LHCN-M2 (cell line): ENCODE data around the gene EXOC4. TPM values are rescaled to one million over a fixed set of nuclear protein-coding genes. Genes with fewer than 3 reads are reported as not detected.

Experiments
- DNase-seq: peaks from one replicate; pipeline ENCODE4 v3.0.0-alpha.2; 2012; ENCODE audit warnings: low read depth
- total RNA-seq: library from RNA; depleted of rRNA; stranded (reverse); fragments of >200 nt; gene quantifications from 2 replicates; pipeline ENCODE4 v1.2.3, GENCODE V29; 2014

EXOC4 gene
- total RNA-seq, 1 experiment from 2014 or later = 78.0 TPM

DNA sequence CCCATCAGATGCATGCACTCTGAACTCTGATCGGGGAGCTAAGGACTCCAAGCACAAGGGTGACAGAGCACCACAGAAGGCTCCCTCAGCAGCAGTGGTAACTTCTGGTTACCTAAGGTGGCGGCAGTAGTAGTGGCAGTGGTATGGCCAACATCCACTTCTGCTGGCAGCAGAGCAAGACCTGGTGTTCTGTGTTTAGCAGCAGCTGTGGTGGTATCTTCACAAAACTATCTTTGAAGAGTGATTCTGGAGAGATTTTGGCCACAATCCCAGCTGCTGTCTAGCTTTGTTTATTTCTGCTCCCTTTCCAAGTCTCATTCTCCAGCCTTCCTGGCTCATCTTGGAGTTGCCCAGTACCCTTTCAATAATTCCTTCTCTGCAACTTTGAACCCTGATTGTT lies 771.9 kb downstream of the EXOC4 start:
- DNase-seq = peak; percentile 18

DNA sequence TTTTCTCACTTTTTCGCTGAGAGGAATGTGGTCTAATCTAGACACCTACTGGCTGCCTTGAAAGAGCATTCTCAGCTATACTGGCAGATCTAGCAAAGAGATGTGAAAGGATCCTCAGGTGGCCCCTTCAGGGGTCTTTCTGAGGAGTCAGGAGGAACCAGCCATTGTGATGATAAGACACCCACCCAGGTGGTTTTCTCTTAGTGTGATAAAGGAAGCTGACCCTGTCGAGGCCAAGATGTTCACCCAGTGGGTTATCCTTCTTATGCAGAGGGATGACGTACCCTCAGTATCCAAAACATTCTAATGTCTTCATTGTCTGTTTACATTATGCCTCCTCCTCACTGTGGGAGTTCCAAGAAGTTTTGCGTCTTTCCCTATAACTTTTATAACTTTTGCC lies 776.0 kb downstream of the EXOC4 start:
- DNase-seq = no peak

DNA sequence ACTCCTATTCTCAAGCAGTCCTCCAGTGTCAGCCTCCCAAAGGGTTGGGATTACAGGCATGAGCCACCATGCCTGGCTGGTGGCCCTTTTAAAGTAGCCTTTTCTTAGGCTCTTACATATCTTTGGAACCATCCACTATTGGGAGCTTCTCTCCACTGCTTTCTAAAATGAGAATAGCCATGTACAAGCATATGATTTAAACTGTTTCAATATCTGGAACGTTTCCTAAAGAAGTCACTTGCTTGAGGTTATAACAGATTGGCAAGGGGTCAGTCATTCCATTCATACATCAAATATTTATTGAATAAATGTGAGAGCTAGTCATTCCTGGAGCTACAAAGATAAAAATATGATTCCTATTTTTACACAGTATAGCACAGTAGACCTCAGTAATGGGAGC lies 776.9 kb downstream of the EXOC4 start:
- DNase-seq = no peak

DNA sequence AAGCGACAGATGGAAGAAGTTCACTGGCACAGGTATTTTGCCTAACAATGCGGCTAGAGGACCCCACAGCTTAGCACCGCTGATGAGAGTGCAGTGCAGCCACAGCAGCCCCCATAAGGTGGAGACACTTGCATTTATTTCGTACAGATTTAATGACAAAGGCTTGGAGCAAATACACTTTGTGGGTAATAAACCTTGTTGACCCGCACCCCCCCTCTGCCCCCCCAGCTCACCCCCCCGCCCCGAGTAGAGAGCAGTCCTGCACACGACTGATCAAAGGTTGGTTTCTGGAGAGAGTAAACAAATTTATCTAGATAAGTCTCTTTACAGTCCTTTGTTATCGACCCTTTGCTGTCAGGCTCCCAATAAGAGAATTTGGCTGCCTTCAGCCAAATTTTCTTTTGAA lies 777.6 kb downstream of the EXOC4 start:
- DNase-seq = no peak

DNA sequence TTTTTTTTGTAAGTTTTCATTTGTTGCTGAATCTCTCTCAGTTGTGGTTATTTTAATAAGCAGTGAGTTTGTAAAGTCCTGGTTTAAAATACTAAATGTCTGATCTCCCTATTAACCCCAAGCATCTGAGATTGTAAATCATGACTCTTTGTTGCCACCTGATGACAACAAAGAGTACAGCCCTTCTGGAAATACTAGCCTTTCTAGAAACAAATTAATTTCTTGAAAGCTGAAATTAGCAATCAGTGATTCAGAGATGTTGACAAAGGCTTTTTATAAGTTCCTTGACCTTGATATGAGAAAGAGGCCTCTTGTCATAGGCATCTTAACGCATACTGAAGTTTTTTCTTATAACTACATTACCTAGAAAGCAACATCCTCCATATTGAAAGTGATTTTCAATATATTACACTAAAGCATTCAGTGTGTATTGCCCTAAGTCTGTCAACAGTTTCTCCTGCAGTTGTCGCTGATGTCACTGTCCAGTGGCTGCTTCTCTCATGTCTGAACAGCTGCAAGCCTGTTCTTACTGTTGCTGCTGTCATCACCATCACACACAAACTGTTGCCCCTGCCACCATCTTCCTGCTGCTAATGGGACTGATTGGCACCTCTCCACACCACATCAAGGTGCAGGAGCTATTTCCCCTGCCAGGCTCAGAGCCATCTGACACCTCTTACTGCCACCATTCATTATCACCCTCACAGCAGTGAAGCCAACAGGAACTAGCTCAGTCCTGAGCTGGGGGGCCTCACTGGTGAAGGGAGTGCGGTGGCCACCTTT lies 779.1 kb downstream of the EXOC4 start:
- peak; percentile 74 for DNase-seq

DNA sequence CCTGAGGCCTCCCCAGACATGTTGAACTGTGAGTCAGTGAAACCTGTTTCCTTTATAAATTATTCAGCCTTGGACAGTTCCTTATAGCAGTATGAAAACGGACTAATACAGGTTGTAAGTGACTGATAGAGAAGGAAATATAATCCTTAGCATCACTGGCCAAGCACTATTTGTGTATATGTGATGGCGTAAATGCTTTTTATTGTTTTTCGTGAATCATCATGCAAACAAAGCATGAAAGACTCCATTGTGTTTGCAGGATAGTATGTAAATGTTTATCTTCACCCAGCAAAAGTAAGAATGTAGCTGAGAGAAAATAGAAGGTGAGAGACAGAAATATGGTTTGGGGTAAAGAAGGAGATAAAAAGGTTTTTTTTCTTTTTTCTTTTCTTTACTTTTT lies 781.8 kb downstream of the EXOC4 start:
- no peak for DNase-seq

DNA sequence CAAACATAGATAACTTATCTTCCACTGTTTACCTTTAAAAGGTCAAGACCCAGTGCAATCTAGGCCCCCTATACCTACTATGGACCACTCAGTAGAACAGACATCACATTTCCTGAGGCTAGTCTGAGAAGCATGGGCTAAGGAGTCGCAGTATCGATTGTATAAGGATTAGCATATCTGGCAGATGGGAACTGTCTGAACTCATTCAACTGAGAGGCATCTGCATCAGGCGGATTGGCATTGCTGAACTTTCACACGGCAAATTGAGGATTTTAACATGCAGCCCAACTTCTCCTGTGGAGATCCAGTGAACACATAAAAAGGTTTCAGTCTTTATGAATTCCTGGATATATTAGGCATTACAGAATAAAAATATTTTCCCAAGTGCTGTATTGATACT lies 785.1 kb downstream of the EXOC4 start:
- DNase-seq = no peak

DNA sequence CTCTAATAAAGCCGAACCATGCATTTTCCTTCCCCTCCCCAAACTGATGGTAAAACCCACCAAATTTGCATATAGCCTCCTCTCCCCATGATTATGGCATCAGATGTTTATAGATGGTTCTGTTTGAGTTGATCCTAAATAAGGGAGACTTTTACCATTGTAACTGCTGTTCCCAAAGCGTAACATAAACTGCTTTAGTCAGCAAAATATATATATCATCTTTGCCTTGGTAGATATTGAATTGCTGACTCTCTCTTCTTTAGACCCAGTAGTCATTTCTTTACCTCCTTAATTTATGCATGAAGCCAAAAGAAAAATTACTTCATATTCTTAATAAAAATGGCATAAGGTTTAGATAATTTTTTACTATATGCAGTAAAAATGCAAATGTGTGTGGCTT lies 788.1 kb downstream of the EXOC4 start:
- DNase-seq = no peak

DNA sequence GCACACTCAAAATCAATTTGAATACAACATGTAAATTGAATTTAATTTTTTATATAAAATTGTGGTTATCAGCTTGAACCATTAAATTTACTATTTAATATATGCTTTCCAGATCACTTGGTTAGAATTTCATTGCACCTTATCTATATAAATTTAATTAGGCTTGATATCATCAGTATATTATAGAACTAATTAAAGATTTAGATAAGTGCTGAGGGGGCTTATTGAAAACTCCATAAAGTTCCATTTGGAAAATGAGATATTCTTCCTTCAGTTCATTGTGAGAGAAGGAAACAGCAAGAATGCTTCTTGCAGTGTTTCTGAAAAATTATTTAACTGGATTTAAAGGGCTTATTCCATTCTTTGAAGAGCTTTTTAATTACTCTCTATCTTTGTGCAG lies 788.6 kb downstream of the EXOC4 start:
- no peak for DNase-seq

DNA sequence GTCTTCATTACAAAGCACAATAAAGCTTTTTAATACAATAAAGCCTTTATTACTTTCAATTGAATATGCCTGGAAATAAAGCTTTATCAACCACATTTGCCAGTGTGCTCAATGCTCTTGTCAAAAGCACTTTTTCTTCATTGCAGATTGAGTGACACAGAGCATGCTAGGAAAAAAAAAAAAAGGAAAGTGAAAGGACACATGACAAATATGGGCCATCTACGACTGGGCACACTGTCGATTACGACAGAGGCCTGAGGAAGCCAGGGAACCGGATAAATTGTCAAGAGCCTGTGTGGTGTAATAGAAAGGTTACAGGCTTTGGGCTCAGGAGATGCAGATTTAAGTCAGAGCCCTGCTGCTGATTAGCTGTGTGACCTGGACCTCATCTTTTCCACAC lies 789.4 kb downstream of the EXOC4 start:
- no peak for DNase-seq

DNA sequence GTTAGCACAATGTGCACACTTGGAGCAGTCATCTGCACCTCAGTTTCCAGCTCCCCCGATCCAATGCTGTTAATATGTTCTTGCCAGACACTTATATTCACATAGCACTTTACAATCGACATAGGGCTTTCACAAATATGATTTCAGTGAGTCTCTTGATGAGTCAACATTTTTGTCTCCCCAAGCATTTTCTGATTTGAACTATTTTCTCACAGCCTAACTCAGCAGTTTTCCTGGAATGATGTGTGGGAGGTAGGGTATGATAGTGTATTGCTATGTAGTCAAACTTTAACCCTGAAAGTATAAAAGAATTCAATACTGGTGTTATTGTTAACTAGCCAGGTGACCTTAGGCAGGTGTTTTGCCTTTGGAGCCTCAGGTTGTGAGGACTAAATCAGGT lies 791.8 kb downstream of the EXOC4 start:
- no peak for DNase-seq

DNA sequence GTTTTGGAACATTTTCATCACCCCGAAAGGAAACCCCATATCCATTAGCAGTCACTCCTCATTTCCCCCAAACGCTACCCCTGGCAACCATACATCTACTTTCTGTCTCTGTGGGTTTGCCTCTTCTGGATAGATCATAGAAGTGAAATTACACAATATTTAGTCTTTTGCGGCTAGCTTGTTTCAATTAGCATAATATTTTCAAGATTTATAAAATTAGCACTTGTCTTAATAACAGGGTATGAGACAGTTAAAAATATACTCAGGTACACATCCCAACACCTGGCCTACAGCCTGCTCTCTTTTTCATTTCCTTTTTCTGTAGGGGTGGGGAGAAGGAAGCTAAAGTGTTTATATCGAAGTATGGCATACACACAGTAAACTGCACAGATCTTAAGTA lies 792.8 kb downstream of the EXOC4 start:
- no peak for DNase-seq

DNA sequence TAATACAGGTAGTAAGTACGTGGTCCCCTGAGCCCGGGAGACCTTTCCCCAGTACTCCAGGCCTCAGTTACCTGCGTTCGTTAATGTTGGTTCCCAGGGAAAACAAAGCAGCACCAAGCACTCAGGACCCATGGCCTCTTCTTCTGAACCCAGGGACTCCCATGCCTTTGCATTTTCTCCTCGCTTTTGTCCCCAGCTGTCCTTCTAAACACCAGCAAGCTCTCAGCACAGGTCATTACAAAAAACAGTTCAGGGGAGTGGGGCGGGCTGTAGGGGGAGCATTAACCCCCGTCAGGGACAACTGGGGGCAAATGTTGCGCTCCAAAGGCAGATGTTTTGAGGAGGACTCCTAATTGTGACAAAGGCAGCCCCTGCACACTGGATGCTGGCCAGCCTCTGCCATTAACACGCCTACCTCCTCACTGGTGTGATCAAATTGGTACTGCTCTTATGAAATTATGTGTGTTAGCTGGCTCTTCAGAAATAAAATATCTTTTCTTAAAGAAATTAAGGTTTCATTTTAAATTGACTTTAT lies 793.8 kb downstream of the EXOC4 start:
- DNase-seq = no peak

DNA sequence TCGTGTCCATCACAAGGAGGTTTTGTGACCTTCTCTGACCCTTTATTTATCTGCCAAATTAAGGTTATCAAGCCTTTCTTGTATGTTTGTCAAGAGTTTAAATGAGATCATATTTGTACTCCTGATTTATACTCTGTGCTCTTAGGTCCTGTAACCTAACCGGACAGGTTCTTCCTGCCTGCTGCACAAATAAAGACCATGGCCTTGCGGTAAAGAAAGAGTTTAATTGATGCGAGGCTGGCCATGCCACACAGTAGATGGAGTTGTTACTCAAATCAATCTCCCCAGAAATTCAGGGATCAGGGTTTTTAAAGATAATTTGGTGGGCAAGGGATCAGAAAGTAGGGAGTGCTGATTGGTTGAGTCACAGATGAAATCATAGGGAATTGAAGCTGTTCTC lies 794.8 kb downstream of the EXOC4 start:
- DNase-seq = no peak

DNA sequence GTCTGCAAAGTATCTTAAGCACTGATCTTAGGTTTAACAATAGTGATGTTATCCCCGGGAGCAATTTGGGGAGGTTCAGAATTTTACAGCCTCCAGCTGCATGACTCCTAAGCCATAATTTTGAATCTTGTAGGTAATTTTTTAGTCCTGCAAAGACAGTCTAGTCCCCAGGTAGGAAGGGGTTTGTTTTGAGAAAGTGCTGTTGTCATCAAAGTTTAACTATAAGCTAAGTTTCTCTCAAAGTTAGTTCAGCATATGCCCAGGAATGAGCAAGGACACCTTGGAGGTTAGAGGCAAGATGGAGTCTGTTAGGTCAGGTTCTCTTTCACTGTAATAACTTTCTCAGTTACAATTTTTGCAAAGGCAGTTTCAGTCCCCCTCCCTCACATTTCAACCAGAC lies 795.3 kb downstream of the EXOC4 start:
- DNase-seq = no peak

DNA sequence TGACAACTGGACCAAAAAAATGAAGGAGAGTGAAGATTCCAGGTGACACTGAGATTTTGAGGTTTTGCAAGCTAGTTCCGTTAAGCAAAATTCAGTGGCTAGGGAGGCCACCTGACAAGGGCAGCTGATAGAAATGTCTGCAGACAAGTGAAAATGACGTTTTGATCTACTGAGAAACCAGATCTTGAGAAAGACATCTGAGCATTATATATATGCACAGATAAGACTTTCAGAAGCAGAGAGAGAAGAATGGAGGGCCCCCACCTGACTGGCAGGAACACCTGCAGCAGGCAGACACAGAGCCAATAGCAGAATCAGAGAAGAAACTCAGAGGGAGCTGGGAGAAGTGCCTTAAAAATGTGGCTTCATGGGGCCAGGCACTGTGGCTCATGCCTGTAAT lies 798.1 kb downstream of the EXOC4 start:
- no peak for DNase-seq

DNA sequence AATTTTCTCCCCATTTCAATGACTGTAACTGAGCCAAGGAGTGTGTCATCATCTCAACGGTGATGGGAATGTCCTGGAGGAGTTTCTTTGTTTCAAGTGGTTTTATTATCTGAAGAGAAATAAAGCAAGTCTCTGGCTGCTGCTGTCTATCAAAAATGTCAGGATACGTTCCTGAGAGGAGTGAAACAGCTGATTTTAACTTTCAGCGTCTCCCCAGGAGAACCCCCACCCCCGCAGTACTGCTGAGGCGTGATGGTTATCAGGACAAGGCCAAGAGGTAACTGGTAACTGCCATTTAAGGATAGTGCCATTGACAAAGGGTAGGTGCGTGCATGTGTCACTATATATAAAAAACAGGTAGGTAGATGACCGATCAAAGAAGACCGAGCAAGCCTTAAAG lies 803.9 kb downstream of the EXOC4 start:
- DNase-seq = peak; percentile 5

DNA sequence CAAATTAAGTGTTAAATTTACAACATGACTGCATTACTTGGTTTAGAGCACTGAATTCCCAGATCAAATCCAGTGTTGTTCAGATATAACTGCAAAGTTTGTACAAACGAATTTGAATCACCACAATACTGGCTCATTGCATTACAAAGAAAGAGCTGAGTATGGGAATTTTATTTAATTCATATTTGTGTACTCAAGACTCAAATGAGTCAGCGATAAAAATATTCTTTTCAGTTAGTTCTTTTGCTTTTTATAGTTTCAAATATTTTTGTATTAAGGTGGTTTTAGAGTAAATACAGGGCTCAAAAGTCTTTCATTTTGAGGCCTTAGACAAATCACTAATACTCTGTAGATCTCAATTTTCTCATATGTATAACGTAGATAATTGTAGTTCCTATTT lies 805.6 kb downstream of the EXOC4 start:
- no peak for DNase-seq

DNA sequence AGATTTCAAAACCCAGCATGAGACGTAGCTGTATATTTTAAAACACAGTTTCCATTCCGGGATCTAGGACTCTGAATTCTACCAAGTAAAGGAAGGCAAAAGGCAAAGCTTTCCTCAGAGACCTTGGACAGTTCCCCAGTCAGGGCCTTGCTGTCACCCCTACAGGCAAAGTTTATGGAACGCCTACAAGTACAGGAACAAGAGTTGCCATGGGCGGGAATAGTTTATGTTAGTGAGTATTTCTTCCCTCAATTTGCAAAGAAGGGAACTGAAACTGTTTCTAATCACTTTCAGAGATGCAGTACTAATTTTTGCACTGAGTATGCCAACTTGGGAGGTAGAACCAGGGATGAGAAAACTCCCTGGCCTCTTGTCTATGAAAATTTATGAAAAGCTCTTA lies 806.1 kb downstream of the EXOC4 start:
- DNase-seq = peak; percentile 26

DNA sequence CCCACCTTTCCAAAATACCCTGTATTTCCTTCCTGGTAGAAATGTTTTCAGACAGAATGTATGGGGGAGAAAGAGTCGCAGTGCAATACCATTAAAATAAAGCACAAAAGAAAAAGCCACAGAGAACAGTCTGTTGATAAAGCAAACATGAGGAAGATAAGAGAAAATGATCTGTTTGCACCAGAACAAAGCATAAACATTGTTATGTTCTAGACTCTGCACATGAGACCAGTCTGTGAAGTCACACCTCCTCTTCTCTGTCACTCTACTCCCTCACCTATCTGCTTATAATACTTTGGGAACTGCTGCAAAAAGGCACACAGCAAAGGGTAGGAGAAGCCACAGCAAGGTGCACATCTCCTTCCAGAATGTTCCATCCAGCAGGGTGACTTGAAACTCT lies 807.0 kb downstream of the EXOC4 start:
- DNase-seq = no peak

DNA sequence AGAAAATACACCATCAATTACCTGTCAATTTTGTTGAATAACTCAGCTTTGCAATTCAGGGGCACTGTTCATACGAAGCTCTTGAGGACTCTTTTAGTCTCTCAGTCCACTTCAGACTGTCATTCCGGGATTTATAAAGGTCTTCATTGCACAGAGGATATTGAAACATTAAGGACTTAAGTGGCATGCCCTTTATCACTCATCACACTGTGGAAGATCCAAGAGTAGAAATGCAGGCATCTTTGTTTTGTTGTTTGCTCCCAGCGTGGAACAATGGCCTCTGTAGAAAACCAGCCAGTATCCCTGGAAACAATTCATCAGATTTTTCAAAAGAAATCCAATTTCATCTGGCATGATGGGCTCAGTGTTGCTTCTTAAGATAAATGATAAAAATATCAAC lies 808.0 kb downstream of the EXOC4 start:
- no peak for DNase-seq

DNA sequence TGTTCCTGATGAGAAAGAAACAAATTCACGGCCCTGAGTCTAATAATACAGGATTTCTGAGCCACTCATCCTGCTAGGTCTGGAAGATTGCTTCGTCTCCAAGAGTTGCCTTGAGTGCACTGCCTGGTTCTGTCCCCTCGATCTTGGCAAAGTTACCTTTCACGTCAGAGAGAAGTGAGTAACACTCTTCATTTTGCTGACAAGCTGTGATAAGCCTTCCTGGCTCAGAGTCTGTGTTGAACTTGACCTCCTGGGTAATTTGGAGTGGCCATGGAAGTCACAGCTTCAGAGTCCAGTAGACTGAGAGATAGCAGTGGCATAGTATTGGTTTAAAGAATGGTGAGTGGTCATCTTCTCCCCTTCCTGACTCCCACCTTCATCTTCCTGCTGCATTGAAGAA lies 809.6 kb downstream of the EXOC4 start:
- DNase-seq = no peak

DNA sequence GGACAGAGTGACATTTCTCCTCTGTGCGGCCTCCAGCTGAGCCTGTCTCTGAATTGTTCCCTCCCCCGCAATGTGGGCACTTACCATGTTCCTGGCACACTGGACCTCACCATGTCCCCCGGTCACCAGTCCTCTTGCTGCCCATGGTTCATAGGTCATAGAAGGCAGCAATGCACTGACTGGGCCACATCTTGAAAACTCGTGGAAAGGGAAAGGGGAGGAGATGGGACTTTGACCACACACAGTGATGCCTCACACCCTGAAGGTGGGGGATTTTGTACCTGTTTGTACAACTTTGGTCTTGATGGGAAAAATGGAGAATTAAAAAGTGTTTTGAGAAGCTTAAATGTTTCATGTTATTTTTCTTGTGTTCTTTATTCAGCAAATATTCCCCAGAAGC lies 812.5 kb downstream of the EXOC4 start:
- DNase-seq = no peak

DNA sequence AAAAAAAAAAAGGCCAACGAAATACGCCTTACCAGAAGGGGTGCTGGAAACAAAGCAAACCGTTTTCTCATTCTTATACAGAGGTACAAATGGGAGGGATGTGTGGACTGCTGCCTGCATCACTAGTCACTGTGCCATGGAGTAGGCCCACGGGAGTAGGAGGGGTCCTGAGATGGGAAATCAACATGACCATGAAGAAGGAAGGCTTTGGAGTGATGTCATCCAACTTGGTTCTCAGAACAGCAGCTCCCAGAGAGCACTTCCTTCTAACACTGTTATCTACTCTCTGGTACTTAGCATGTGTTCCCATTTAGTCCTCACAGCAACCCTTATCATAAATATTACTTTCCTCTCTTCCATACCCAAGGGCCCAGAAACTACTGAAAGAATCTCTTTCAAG lies 814.3 kb downstream of the EXOC4 start:
- no peak for DNase-seq
